Measurements from ENCODE around the gene SPOCK1.

DNA sequence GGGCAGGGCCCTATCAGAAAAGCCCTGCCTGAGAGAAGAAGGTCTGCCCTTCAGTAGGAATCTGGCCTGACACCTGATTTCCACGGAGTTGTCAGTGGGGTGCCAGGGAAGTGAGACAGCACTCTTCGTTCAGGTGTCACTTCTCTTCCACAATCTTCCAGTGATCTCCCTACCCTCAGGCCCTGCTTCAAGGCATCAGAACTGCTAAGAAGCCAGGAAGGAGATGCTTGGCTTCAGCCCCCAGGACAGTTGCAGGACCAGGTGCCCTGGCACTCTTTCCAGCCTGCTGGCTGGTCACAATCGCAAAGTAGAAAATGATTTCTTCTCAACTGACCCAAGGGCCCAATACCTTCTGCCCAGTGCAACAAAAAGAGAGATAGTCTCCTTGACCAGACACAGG, 50.3 kb downstream of the SPOCK1 start:
- TF ChIP-seq, protein P1, sequence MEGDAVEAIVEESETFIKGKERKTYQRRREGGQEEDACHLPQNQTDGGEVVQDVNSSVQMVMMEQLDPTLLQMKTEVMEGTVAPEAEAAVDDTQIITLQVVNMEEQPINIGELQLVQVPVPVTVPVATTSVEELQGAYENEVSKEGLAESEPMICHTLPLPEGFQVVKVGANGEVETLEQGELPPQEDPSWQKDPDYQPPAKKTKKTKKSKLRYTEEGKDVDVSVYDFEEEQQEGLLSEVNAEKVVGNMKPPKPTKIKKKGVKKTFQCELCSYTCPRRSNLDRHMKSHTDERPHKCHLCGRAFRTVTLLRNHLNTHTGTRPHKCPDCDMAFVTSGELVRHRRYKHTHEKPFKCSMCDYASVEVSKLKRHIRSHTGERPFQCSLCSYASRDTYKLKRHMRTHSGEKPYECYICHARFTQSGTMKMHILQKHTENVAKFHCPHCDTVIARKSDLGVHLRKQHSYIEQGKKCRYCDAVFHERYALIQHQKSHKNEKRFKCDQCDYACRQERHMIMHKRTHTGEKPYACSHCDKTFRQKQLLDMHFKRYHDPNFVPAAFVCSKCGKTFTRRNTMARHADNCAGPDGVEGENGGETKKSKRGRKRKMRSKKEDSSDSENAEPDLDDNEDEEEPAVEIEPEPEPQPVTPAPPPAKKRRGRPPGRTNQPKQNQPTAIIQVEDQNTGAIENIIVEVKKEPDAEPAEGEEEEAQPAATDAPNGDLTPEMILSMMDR (conservative IDR thresholded peaks at IDR 0.05; ENCODE audit: low read depth, low read length): no peak
- TF ChIP-seq EZH2 (IDR thresholded peaks at IDR 0.05; ENCODE audit: low read length, unreplicated experiment): no peak
